ENCODE data around the gene MTHFD2.

GRCh38 chr2:74199275-74199701, 873 bp downstream of the MTHFD2 start:
- TF ChIP-seq POLR2A (IDR thresholded peaks at IDR 0.05) (no peak), CTCF (IDR thresholded peaks at IDR 0.05) (no peak), POLR2AphosphoS5 (IDR thresholded peaks at IDR 0.05) (no peak)
